NCI-H82 (cell line): Measurements from ENCODE around the gene EBF3.

ENCODE experiments used
- DNase-seq: peaks from one replicate; lab custom pipeline; 2025; lab: John Stamatoyannopoulos, UW

The EBF3 gene

DNA sequence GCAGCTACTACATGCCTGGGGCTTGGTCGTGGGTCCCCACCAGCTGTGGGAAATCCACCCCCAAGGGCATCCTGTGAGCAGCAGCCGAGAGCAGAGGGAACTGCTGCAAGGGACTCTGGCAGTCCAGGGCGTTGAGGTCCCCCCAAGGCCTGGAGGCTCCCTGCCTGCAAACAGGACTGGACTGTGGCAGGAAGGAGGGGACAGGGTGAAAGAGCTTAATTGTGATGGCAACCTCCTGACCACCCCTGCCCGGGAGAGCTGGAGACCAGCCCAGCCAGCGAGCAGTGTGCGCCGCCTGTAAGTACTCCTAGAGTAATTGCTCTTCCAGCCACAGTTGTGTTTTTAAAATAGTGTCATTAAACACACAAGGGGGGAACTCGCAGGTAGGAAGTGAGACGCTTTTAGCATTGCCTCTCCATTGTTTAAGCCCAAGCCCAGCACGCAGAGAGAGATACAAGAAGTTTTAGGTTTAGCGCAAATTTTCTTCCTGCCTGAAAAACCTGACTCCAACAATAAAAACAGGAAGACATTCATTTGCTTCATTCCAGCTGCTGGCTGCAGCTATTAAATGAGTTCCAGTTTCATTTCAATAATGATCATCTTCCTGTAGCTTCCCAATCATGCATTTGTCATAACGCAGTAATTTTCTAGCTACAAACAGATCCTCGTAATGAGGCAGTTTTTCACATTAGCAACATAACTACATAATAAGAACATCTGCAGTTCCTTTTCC is 111.1 kb downstream of the EBF3 start:
- no peak for DNase-seq

DNA sequence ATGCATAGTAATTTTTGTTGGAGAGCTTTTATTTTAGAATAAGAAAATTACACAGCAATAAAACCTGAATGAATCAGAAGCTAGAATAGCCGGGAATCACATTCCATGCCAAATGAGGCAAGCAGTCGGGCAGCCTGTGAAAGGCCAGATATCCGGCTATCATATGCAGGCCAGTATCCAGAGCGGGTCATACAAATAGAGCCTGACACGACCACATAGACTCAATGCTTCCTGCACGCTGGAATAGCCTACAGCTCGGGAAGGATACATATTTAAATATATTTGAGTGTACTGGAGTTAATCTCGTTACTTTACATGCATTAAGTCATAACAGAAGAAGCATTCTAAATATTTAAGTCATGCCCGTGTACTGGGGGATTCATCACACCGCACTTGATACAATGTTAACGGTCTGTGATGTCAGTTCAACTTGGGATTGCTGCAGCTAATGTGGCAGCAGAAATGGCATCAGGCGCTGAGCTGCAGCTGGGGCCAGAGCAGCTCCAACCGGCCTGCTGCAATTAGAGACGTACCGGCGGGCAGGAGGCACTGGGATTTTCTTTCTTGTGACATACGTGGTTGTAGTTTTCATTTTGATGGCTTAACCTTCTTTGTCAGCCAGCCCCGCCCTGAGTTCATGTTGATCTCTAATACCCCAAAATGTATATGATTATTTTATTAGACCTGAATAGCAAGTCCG is 112.0 kb downstream of the EBF3 start:
- DNase-seq: peak; percentile 10

DNA sequence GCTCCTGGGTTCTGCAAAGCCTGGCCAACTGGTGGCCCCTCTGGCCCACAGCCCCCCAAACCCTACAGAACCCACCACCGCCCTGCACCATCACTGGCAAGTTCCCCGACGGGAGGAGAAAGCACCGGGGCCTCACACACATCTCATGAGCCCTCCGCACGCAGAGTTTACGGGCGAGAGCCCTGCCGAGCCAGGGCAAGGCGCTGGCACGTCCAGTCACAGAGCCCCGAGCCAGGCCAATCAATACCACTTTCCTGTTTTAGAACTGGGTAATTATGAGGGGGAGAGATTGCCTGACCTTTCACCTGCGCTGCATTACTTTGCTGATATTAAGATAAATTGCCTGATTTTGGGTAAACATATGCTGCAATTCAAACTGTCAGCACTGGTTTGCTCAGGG is 113.3 kb downstream of the EBF3 start:
- no peak for DNase-seq

DNA sequence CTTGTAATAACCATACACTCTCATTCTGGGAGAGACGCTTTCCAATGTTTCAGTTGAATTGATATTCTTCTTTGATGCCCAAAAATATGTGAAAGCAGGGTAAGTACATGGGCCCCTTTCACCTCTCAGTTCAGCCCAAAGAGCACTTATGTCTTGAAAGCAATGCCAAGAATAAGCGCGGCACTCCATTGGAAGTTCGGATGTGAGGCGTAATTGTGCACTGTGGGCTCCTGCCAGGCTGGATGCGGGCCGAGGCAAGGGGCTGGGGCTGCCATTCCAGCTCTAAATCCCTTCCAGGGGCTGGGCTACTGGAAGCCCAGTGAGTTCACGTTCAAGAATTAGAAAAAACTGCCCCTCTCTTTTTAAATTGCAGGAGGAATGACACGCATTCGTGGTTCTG is 113.8 kb downstream of the EBF3 start:
- DNase-seq: no peak

DNA sequence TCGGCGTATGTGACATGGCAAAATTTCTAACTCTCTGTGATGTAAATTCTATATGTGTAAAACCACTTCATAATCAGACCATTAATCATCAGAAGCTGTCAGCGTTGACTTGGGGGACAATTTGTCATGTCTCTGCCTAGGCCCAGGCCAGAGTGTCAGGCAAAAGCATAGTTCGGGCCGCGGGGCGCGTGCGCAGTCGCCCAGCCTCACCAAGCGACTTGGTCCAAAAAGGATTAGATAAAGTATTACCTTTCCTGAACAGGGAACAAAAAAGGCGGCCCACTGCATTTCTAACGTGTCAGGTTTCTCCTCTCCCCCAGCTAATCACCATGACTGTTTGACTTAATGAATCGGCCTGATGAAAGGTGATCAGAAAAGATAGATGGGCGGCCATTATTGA is 114.2 kb downstream of the EBF3 start:
- DNase-seq: no peak

DNA sequence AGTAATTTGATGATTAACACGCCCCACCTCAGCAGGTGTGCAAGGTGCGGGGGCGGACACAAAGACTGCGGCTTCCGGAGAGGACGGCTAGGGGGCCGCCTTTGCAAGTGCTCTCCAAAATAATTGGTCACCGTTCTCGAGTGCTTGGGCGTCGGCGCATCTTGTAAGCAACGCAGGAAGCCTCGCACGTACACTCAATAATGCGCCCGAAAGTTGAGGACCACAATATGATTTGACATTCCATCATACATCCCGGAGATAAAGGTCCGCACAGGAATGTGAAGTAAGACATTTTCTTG is 114.7 kb downstream of the EBF3 start:
- DNase-seq: no peak

DNA sequence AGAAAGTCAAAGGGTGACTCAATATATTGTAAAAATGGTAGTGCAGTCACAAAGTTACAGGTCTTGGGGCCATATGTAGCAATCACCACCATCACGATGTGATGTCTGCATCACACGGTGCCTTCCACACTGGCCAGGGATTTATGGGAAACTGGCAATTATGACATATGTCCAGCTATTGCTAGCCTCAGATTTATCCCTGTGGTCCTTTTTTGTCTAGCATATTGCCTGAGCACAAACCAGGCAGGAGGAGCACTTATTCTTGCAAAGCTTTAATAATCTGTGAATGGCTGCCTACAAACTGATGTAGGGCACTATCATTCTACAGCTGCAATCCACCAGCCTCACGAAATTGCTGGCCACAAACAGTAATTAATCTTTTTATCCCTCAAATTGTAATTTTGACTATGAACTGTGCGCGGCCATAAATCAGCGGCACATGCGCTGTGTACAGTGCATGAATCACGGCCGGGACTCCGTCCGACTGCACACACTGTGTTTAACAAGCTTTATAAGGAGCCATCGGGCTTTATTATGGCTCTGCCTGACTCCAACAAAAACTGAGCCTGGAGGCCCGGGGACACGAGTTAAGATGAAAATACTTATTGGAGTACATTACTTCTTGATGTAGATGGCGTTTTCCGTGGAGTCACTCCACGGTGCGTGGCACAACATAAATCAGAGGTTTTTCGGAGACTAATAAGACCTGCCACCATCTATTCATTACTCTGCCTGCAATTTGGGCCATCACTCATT is 115.2 kb downstream of the EBF3 start:
- DNase-seq: no peak

DNA sequence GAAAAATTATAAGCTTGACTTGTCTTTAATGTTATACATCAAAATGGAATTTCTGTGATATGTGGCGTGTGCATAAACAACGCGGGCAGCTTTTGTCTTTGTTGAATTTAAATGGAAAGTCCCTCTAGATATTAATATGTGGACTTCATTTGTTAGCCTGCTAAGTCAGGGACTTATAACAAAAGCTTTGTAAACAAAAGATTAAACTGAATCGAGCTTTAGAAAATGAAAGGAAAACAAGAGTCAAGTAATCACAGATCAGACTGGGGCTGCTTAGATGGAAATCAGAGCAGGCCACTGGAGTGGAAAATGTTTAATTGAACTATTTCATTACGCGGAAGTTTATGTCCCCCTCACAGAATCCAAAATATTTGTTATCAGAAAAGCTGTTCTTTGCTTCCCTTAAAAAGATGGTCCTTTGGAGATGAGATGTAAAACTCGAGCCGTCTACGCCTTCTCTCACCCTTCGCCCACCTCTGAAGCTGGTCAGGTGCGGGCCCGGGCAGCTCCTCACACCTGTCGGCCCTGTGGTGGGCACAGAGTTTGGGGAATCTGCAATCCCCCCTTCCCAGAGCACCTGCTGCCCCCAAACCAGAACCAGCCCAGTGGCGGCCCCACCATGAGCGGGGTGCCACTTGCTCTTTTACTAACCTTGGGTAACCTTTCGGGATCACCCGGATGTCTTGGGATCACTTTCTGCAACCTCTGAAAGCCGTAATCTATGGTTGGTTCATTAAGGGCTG is 116.2 kb downstream of the EBF3 start:
- DNase-seq: no peak

DNA sequence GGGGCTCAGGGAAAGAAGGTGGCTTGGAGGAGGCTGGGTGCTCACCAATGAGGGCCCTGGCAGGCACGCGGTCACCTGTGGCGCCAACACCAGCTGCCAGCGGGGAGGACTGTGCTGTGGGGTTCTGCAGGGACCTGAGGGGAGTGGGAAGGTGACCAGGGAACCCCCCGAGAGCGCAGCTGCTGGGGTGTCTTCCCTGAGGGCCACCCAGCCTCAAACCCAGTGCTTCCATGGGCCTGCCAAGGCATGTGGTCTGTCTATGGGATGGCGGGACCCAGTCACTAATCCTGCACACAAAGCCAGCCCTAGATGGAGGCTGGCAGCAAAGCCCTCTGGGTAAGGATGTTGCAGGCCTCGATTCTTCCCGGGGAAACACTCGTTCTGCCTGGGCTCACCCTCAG is 117.1 kb downstream of the EBF3 start:
- DNase-seq: no peak

DNA sequence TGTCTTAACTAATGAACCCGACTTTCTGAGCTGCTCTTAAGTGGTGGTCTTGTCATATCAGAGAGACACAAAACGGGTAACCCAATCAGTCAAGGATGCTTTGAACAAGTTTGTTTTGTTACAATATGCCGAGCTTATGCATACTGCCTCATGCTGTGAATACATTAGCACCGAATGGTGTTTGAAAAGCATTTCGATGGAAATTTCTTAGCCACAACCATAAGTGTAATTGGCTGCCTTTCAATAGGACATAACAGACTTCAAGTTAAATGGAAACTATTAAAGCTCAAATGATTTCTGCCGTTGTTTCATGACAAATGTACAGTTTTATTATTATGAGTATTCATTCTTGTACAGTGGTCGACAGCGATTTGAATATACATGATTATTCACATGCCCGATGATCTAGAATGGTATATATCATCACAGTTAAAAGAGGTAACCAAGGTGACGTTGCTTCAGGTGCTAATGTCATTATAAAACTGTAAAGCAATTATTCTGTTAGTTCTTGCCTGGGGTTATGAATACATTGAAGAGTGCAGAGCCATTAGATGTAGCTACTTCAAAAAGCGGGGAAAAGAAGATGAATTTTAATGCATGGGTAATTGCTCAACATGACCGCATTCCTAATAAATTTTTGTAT is 118.8 kb downstream of the EBF3 start:
- peak; percentile 76 for DNase-seq

DNA sequence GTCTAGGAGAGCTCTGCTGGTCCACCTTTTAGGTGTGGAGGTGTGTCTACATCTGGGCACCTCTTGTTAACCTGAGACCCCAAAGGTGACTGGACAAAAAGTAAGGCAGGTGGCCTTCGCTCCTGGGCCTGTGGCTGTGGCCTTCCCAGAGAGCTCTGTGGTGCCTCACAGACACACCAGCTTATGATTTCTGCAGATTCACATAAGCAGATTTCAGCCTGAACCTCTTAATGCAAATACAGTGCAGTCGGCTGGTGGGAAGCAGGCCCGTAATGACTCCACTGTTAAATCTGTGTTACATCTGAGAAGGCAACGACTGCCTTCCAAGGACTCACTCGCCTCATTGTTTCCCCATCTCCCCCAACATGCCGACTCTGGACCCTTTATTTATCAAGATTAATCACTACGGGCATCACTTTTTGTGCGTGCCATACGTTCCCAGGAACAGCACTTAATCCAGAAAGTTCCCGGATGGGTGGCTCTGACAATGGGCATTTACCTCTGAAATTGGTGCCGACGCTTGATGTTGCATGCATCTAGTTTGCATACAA is 119.8 kb downstream of the EBF3 start:
- DNase-seq: peak; percentile 85

DNA sequence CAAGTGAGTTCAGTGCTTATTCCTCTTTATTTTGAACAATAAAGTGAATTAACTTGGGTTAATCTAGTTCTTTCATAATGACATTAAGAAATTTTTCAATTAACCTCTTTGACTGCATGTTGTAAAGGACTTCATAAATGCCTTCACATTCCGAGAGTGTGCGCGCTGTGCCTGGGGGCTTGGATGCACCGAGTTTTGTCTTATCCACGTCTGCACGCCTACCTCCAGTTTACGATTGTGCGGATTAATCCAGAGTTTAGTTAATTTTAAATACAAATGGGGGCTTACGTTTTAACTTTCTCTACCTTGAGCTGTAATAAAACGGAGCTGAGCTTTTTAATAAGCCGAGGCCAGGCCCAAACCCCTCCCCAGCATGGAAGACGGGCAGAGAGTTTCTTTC is 120.4 kb downstream of the EBF3 start:
- no peak for DNase-seq

DNA sequence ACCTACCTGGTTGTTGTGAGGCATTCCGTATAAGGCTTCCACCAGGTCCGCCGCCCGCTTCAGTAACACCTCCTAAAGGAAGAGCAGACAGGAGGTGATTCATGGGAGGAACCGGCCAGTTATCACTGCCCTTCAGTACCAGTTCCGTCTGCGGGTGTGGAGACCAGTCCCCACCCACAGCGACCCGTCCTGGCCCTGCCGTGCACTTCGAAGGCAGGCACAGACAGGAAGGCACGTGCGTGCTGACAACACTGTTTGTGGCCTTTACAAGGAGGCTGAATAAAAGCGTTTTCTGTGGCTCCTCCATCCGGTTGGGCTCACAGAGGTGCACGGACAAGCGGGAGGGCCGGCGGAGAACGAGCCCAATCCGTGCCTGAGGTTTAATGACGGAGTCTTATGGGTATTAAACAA is 120.9 kb downstream of the EBF3 start:
- DNase-seq: no peak

DNA sequence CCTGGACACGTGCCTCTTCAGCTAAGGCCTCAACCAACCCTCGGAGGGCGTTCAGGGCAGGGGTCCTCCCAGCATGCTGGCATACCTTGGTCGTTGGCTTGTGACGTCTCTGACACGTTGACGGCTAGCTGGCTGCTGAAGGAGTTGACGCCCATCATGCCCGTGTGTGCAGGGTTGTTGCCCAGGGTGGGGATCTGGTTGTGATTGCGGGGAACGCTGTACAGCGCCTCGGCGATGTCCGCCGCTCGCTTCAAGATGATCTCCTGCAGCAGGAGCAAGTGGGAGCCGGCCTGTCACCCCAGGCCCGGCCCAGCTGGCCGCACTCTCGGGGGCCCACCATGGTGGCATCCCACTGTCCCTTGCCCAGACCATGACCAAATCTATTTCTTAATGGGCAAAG is 122.0 kb downstream of the EBF3 start:
- no peak for DNase-seq

DNA sequence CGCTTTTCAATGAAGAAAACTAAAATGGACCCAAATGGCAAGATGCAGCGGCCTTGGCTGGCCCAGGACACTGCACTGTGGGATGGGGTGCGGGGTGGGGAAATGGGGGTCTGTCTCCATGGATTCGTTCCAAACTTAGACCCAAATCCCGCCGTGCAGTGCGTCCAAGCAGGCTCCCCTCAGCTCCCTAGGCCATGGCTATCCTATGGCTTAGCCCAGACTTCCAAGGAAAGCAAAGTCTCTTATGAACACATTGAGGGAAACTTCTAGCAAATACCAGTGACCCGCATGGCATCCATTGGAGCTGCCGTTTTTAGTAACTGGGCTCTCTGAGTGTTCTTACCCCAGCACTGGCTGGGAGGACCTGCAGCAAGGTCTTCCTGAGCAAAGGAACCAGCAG is 122.5 kb downstream of the EBF3 start:
- no peak for DNase-seq

DNA sequence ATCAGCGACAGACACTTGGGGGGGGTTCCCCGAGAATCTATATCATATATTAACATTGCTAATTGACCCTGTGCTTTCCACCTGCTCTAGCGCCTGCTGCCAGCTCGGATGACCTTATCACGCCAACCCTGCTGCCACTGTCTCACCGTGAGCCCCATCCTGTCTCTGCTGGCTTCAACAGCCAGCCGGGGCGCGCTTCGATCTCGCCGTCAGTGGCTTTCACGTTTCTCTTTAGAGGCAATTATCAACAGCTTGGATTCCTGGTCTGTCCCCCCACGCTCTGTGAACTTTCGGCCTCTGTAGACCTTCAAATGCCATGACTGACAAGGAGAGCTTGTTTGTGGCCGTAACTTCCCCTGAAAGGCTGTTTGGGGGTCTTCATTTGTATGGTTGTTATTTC is 123.0 kb downstream of the EBF3 start:
- DNase-seq: no peak

DNA sequence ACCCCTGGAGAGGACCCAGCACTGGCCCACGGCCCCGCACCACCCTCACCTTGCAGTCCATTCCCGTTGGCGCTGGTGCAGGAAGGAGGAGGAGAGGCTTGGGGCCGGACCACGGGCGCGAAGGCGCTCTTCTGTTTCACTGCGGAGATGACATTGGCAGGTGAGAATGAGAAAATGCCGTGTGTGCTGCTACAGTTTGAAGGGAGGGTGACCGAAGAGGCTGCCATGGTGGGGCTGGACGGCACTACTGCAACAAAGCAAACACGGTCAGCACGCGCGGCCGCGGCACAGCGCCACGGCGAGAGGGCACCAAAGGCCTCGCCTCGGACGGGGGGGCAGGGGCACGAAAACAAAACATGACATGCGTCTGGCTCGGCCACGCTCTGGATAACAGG is 123.9 kb downstream of the EBF3 start:
- no peak for DNase-seq

DNA sequence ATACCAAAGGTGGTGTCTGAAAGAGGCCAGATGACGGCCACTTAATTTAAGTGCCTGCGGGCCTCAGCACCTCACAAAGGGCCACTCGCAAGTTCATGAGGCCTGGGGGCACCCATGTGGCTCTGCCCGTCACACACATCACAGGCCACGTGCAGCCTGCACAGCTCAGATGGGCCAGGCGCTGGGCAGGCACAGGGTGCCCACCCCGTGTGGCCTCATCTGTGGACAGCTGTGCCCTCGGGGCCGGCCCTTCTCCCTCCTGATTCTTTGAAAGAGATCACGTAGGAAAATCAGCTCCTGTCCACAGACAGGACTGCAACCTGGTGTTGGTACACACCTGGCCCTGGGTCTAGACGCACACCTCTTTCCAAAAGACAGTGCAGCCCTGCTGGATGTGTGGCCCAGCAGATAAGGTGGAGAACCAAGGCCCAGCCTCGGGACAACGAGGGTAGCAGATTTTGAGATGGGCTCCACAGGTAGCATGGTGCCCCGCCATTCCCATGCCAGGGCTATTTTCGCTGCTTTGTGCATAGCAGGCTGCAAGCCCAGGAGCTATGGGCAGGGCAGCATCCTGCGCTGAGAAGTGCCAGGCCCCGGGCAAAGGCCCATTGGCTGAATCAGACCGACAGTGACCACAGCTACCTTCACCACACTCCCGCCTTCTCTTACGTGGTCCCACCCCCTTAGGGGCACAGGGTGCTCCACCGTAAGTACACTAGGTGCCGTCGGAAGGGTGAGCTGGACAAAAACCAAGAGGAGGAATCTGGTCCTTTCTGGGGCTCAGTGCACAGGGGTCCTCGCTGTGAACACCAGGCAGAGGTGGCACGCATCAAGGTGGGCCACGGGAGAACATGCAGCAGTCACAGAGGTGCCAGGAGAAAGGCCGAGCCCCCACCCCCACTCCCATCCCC is 124.5 kb downstream of the EBF3 start:
- no peak for DNase-seq

DNA sequence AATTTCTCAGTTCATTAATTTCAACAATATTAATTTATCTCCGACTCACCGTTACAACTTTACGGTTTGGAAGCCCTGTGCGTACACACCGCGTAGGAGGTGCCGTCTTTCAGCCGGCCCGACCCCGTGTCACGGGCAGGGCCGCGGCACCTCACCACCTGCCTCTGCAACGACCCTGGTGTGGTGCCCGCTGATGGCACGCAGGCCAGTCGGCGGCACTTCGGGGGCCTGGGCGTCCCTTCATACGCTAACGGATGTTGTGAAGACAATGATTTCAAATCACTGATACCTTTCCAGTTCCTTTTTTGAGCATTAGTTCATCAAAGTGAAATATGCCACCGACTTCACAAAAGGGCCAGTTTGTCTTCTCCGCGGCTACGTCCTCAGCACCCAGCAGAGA is 125.3 kb downstream of the EBF3 start:
- DNase-seq: no peak

DNA sequence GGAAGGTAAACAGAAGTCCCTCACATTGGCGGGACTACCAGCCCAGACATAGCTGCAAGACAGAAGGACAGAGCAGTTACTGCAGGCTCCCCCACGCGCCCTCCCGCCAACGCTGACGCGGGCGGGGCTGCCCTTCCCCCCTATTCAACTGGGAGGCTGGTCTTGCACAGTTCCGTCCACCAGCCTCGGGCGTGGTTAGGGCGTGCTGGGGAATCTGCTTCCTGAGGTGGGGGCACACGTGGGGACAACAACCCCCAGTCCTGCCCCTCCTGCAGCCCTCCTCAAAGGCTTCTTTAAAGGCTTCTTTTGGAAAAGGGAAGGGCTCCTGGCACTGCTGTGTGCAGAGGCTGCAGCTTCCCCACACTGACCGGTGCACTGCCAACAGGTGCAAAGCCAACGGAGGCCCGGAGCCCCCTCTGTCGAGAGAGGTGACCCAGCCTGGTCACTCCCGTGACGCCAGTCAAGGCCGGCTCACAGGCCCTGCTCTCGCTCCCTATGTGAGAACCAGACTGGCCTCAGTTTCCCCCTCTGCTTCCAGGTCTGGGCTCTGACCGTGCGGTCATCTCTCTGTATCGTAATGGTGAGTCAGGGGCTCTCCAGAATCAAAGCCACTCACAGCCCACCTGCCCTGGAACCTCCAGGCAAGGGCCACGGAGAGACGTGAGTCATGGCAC is 126.0 kb downstream of the EBF3 start:
- DNase-seq: no peak
